GM18907 (cell line): ENCODE results near the gene PGAP2.
"Not testable (repeated sequence)": the region's sequence is repeated elsewhere in the genome, so short reads cannot be mapped to it uniquely, and the experiment has no call there.

Experiments
- ATAC-seq: cut with Tn5 transposase; IDR thresholded peaks from one replicate; pipeline ENCODE4 v1.9.1; 2021; ENCODE audit warnings: mild to moderate bottlenecking, moderate library complexity; ENCODE audit not compliant: unreplicated experiment

Gene PGAP2

DNA sequence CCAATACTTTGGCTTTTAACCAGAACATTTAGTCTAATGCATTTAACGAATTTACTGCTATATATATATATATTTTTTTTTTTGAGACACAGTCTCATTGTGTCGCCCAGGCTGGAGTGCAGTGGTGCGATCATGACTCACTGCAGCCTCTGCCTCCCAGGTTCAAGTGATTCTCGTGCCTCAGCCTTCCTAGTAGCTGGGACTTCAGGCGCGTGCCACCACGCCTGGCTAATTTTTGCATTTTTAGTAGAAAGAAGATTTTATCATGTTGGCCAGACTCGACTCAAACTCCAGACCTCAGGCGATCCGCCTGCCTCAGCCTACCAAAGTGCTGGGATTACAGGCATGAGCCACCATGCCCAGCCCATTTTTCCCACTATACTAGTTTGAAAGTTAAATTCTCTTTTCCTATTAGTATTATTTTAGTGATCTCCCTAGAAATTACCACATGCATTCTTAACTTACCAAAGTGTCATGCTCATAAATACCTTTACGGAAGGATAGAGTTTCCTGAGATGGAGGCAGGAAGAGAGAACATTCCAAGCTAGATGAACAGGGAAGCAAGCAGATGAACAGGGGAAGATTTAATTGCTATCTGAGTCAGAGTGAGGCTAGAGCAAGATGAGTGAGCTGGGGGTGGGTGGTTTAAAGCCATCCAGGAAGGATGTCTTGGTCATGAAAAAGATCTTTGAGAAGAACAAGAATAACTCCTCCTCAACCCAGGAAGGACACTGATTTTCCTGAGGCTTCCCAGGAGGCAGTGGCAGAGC lies 4.4 kb upstream of the PGAP2 start:
- ATAC-seq, result no peak

DNA sequence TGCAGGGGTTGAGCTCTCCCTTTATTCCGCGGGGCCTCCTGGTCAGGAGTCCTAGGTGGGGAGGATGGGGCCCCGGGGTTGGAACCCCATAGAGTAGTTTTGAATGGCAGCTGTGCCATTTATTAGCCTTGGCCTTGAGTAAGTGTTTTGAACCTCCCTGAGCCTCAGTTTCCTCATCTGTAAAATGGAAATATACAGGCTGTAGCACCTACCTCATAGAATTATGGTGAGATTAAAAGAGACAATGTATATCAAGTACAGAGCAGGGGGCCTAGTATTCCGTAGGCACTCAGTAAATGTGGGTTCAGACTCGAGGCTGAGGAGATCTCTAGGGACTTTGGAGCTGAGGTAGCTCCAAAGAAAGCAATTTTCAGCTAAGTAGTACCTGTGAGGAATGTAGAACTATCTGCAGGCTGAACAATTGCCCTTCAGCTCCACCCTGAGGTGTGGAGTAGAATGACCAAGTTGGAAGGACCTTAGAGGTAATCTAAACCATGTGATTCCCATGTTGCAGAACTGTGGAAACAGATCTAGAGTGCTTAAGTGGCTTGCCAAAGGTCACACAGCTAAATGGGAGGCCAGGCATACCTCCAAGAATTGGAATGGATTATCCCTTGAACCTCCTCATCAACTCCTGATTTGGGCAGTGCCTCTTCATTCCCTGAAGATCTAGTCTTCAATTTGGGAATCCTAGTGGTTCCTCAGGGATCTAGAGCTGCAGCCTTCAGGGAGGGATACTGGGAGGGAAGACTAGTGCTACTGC lies 682 bp downstream of the PGAP2 start:
- peak; percentile 74 for ATAC-seq

DNA sequence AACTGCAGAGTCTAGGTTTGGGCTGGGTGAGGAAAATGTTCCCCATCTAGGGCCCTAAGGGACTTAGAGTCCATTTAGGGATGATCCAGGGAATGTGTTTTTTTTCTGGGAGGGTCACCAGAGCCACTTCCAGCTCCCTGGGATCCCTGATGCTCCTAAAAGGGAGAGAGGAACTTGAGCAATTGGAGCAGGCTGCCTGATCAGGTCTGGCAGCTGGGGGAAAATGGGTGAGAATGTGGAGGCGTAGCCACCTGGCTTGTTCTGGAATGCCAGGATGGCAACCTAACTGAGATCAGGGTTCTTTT lies 1.2 kb downstream of the PGAP2 start:
- no peak for ATAC-seq

DNA sequence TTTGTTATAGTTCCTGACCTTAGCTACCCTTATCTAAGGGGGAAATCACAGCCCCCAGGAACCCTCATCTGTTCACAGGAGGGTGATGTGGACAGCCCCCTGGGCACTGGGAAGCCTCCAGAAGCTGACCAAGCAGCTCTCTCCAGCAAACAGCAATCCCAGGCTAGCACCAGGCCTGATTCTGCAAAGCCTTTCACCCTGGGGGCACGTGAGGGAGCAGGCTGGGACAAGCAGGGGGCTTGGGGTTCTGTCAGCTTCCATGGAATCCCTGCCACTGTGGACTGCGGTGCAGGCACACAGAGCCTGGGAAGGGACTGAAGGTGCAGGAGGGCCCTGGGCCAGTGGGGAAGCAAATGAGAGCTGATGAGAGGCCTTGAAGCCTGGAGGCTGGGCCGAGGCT lies 2.1 kb downstream of the PGAP2 start:
- ATAC-seq, result no peak

- ATAC-seq, result no peak
Observed at GRCh38 chr11:3810951-3811350, 2.6 kb downstream of the PGAP2 start.

- ATAC-seq, result not testable (repeated sequence)
Observed at GRCh38 chr11:3814832-3815231, 6.5 kb downstream of the PGAP2 start.

DNA sequence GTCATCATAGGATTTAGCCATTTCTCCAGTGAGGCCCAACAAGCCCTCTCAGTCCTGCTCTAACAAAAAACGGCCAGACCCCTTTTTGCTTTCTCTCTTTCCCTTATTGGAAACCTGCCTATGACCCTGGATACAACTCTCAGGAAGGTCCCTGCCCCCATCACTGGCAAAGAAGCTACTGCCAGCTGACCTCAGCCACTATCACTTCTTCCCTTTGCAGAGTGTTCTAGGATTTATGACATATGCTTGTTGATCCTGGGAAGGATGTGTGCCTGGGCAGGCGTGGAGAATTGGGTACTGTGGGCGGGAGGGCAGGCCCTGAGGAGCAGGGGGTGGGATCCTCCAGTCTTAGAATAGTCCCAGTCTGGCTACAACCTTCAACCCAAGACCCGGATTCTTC lies 7.5 kb downstream of the PGAP2 start:
- ATAC-seq, result no peak

- no peak for ATAC-seq
Observed at GRCh38 chr11:3816673-3817072, 8.3 kb downstream of the PGAP2 start.

DNA sequence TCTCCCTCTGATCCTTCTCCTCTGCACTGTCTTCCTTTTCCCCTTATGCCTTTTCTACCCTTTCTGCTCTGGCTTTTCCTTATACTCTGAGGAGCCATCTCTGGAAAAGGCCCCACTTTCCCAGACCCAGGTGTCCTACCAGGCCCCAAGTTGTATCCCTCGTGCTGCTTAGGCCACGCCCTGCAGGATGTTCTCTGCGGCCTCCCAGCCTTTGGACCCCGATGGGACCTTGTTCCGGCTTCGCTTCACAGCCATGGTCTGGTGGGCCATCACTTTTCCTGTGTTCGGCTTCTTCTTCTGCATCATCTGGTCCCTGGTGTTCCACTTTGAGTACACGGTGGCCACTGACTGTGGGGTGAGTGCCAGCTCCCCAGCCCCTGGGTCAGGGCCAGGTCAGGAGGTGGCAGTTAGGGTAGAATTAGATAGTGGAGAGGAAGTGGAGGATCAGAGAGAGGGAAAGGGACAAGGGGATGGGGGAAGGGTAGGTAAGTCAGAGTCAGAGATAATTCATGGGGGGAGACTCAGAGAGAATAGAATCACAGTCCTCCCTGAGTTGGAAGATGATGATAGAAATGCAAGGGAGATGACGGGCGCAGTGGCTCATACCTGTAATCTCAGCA lies 8.9 kb downstream of the PGAP2 start:
- no peak for ATAC-seq

DNA sequence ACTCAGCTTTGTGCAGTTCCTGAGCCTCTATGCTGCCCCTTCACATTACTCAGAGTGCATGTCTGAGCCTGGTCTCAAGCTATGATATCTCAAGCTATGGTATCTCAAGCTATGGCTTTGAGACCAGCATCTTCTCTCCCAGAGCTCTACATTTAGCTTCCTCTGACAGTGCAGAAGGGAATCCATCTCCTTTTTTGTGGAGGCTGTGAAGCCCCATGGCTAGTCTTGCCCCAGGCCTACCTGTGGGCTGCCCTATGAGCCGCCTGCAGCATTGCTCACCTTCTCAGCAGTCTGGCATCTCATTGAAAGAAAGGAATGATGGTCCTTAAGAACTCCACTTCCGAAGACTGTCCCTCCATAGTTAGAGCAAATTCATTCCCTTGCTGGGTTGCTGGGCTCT lies 12.6 kb downstream of the PGAP2 start:
- no peak for ATAC-seq

- no peak for ATAC-seq
Observed at GRCh38 chr11:3822312-3822711, 14.0 kb downstream of the PGAP2 start.

DNA sequence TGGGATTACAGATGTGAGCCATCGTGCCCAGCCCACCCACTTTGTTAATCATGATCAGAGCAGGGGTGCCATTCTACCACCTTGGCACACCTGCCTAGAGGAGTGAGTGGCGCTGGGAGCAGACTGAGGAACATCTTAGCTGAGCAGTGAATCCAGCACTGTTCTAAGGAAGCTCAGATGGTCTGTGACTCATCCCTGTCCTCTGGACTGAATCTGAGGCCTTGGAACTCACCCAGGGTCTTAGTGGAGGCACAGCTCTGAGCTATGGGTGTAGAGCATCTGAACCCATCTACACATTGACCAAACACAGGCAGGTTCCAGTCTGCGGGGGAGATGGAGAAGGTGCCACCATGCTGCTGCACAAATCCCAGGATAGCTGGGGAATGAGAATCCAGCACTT lies 14.9 kb downstream of the PGAP2 start:
- ATAC-seq, result no peak

- ATAC-seq, result no peak
Observed at GRCh38 chr11:3823762-3824506, 15.6 kb downstream of the PGAP2 start.

DNA sequence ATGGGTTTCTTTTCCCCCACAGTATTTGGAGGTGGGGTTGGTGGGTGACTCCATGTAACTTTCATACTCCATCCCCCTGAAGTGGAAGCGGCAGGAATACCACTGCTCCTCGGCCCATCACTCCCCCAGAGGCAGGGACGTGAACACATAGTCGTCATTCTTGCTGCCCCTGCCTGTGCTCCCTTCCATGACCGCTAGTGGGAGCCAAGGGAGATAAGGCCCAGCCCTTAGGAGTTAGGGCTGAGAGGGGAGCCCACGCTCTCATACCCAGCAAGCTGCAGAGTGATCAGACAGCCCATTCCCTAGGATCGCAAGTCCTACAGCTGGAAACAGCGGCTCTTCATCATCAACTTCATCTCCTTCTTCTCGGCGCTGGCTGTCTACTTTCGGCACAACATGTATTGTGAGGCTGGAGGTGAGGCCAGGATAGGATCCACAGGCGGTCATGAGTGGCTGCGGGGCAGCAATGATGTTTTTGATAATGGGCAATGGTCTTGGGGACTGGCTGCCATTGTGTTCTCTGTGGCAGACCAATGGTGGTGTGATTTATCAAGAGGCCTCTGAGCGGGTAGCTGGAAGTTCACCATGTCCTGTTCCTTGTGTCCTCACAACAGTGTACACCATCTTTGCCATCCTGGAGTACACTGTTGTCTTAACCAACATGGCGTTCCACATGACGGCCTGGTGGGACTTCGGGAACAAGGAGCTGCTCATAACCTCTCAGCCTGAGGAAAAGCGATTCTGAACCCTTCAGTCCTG lies 16.5 kb downstream of the PGAP2 start:
- ATAC-seq, result peak; percentile 76

DNA sequence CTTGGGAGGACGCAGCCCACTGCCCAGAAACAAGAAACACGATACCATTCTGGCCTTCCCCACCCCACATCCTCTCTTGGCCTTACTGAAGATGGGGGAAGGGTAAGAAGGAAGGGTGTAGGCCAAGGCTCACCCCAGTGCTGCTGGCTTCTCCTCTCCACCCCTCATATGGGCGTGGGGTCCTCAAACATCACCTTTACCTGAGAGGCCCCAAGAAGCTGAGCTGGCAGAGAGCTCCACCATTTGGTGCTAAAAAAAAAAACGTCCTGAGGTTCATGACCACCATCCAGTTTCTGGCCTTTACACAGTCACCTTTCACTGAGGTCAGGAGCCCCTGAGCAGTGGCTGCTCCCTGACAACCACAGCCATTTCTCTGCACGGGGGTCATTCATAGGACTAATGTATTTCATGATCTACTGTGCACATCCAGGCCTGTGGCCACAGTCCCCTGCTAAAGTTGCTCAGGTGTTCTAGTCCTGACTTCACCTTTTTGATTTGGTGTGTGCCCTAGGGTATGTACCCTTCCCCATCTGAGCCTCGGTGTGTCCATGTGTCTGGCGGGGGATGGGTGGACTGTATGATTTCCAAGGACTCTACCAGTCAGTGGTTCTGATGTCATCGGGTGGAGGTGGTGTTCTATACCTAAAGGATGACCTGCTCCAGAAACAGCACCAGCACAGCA lies 17.3 kb downstream of the PGAP2 start:
- ATAC-seq, result no peak

GRCh38 chr11:3826721-3827120 lies 18.4 kb downstream of the PGAP2 start:
- ATAC-seq, result no peak

- no peak for ATAC-seq
Observed at GRCh38 chr11:3827434-3828186, 19.2 kb downstream of the PGAP2 start.

DNA sequence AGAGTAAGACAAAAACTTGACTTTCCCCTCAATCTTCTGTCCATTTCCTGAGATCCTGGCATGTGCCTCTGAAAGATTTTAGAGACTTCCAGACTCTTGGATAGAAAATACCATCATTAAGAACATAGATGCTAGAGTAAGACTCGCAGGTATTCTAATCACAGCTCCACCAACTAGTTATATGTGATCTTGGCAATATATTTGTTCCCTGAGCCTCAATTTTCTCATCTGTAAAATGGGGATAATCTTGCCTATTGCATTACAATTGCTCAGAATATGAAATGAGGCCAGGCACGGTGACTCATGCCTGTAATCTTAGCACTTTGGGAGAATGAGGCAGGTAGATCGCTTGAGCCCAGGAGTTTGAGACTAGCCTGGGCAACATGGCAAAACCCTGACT lies 21.7 kb downstream of the PGAP2 start:
- no peak for ATAC-seq

DNA sequence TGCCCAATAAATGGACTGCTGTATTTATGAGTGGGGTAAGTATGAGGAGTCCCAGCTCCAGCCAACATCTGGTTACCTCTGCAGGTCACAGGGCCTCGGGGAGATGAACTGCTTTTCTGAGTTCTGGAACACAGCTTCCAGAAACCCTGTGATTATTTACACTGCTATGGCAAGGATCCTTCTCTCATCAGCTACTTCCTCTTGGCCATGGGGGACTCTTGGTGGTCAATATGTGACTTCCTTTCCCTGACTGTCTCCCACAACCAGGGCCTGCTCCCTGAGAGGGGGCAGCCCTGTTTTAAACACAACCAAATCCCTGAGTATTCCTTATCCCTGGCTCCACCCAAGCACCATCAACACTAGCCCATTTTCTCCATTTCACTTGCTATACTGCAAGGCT lies 22.4 kb downstream of the PGAP2 start:
- no peak for ATAC-seq
